T-helper 1 cell treated with Interleukin-12 subunit alpha and Interleukin-12 subunit beta and Interleukin-4 antibody, amounts not matched to agents 30 ng/mL and 1 ng/mL, for 36 hours (primary cell): ENCODE results near the gene DDX50. TPM values are rescaled to one million over a fixed set of nuclear protein-coding genes. Genes with fewer than 3 reads are reported as not detected.
"Not testable (repeated sequence)": the region's sequence is repeated elsewhere in the genome, so short reads cannot be mapped to it uniquely, and the experiment has no call there.

Experiments
- intact Hi-C: fragments of 100-400 bp; cut with micrococcal nuclease; formaldehyde crosslinking; loops from one replicate; pipeline ENCODE4 v1.15.1; 2024
- total RNA-seq: library from RNA; stranded (reverse); gene quantifications from 2 replicates; pipeline ENCODE4 v1.2.3, GENCODE V29; 2022

The DDX50 gene
- total RNA-seq, 1 donor from 2014 or later: 41.5 TPM

DNA sequence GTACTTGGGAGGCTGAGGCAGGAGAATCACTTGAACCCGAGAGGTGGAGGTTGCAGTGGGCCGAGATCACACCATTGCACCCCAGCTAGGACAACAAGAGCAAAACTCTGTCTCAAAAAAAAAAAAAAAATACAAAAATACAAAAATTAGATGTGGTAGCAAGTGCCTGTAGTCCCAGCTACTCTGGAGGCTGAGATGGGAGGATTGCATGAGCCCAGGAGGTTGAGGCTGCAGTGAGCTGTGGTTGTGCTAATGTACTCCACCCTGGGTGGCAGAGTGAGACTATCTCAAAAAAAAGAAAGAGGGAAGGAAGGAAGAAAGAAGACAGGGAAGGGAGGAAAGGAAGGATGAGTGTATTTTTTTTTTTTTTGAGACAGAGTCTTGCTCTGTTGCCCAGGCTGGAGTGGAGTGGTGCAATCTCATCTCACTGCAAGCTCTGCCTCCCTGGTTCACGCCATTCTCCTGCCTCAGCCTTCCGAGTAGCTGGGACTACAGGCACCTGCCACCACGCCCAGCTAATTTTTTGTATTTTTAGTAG is 74.9 kb downstream of the DDX50 start:
- intact Hi-C loops: loop anchor here (2.0 kb wide), 1 partner anchor 17 kb away; no protein-coding TSS in a partner anchor

DNA sequence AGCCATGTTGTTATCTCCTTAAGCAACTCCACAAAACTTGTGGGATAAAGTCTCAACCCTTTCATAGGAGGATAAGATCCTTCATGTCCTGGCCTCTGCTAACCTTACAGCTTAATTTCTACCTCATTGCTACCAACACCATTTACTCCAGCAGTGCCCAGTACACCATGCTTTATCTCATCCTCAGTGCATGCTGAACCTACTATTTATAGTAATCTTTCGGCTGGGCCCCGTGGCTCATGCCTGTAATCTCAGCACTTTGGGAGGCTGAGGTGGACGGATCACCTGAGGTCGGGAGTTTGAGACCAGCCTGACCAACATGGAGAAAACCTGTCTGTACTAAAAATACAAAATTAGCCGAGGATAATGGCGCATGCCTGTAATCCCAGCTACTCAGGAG is 78.6 kb downstream of the DDX50 start:
- intact Hi-C loops: not testable (repeated sequence)

DNA sequence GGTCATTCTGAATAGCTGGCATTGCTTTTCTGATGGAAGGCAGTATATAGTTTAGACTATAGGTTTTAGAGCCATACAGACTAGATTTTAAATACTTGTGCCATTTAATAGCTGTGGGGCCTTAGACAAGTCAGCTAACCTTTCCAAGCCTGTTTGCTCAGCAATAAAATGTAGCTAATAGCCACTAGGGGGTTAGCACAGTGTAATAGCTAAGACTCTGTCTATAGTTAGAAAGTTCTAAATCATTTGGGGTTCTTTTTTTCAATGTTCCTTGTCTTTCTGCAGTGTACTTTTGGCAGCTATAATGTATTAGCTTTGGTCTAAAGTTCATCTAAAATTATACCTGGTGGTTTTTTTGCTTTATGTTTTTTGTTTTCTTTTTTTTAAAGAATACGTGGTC is 80.0 kb downstream of the DDX50 start:
- intact Hi-C loops: no loop called here

DNA sequence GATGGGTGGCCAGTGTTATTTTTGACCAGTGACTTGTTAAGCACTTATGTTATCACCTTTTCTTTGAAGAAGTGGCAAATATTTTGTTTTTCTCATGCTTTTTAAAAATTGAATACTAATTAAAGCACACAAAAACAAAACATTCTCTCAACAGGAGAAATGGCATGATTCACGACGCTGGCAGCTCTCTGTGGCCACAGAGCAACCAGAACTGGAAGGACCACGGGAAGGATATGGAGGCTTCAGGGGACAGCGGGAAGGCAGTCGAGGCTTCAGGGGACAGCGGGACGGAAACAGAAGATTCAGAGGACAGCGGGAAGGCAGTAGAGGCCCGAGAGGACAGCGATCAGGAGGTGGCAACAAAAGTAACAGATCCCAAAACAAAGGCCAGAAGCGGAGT is 81.3 kb downstream of the DDX50 start:
- intact Hi-C loops: no loop called here

DNA sequence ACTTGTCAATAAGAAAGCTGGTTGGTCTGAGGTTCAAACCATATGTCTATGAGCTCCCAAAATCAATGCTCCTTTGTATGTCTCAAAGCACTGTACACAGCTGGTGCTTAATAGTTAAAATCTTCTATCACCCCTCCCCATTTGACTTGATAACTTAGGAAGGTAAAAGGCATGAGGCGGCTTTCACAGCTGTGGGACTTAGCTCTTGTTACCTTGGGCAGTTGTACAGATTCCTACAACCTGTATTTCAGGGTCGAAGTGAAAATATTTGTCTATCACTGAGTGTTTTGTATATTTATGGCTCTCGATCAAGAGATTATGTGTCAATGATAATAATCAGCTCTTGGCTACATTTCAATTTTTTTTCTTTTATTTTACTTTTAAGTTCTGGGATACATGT is 86.5 kb downstream of the DDX50 start:
- intact Hi-C loops: loop anchor here (1.0 to 5.0 kb wide), 9 partner anchors 31 to 520 kb away; partner anchors contain the start of genes DDX21, DDX50 and VPS26A

DNA sequence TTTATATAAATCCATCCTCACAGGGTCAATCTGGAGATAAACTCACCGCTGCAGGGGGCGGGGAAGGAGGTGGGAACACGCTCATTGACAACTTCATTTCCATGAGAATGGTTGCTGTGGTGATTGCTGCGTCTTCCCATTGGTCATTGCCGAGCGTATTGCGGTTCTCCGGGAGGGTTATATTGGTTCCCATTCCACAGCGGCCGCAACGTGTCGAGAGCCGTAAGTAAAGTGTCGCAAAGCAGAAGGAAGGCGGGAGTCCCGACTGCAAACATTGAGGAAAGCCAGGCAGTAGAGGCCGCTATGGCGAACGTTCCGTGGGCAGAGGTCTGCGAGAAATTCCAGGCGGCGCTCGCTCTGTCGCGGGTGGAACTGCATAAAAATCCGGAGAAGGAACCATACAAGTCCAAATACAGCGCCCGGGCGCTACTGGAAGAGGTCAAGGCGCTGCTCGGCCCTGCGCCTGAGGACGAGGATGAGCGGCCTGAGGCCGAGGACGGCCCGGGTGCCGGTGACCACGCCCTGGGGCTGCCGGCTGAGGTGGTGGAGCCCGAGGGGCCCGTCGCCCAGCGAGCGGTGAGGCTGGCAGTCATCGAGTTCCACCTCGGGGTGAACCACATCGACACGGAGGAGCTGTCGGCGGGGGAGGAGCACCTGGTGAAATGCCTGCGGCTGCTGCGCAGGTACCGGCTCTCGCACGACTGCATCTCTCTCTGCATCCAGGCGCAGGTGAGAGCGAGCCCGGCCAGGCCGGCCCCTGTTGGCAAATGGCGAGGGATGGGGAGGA is 87.6 kb downstream of the DDX50 start, which contains the start of gene KIFBP:
TSS of gene KIFBP (plus strand) at position 274 of the 787 bp plus-strand sequence. CDS start at position 304, 30 bp downstream.
- intact Hi-C loops: loop anchor here (1.0 to 5.0 kb wide), 9 partner anchors 32 to 519 kb away; partner anchors contain the start of genes DDX21, DDX50 and VPS26A

DNA sequence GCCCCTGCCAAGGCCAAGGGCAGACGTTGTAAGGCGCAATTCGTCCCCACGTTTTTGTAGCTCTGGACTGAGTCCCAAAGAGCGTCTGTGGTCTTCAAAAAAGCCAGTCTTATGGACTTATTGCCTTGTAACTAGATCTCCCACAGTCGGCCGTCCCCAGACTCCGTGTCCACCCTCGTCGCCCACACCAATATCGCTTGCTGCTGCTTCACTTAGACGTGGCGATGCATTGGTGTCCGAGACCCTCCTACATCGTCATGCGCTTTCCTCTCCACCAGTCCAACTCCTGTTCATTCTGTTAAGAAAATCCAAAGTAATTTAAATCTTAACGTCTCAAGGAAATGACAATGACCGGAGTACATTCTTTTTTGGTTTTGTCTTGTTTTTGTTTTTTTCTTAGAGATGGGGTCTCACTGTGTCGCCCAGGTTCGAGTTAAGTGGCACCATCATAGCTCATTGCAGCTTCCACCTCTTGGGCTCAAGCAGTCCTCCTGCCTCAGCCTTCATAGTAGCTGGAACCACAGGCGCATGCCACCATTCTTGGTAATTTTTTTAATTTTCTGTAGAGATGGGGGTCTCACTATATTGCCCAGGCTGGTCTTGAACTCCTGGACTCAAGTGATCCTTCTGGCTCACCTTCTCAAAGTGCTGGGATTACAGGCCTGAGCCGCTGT is 88.3 kb downstream of the DDX50 start:
- intact Hi-C loops: loop anchor here (5.0 kb wide), 2 partner anchors 403 to 418 kb away; no protein-coding TSS in a partner anchor

DNA sequence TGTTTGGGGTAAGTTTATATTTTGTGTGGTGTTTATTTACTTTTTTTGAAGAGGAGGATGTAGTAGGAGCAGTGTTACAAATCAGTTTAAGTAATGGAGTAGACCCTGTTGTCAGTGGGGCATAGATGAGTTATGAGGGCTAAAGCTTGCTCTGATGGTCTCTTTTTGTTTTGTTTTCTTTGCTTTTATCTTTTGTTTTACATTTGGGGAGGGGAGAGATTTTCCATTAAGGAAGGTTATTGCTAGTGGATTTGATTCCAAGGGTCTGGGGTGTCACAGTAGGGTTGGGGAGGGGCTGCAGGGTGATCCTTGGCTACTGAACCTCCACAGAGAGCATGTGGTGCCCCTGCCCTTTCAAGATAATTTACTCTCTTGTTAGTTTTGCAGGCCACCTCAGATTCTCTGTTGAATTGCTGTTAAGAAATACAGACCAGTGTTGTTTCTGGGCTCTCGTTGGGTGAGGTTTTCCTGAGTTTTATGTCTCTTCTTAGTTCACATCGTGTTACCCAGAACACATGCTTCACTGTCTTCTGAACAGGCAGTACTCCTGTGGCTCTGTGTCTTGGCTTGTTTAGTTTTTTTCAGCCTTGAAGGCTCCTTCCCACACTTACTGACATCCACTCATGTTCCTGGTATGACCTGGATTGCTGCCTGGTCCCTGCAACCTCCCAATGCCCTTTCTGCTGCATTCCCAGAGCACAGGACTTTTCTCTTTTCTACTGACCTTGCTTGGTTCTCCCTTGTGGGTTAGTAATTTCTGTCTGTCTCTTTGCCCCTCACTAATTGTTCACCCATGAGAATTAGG is 91.7 kb downstream of the DDX50 start:
- intact Hi-C loops: no loop called here

Other genes starting within 250 kb of the DDX50 start
- gene CCAR1, start 180.1 kb upstream of the DDX50 start, total RNA-seq: 74.6 and 93.1 TPM in 2 replicates
- gene STOX1, start 73.8 kb upstream of the DDX50 start, total RNA-seq: 0.37 and 0.42 TPM in 2 replicates
- gene DDX21, start 54.9 kb downstream of the DDX50 start, total RNA-seq: 117 TPM in 2 replicates
- 14.6 and 15.8 TPM in 2 replicates for gene KIFBP, start 87.5 kb downstream of the DDX50 start, total RNA-seq
- gene SRGN, start 186.8 kb downstream of the DDX50 start, total RNA-seq: 294 and 300 TPM in 2 replicates
- gene VPS26A, start 222.9 kb downstream of the DDX50 start, total RNA-seq: 35.9 and 38.0 TPM in 2 replicates